GM12874 (cell line): ENCODE results near the gene RELA.

Source experiments
- TF ChIP-seq, protein P1 (sequence below): IDR thresholded peaks from 2 replicates; pipeline ENCODE4 v1.5.1; 2011; ENCODE audit warnings: low read depth, mild to moderate bottlenecking, control low read depth, low read length, moderate library complexity; ENCODE audit not compliant: insufficient read depth

RELA gene

DNA sequence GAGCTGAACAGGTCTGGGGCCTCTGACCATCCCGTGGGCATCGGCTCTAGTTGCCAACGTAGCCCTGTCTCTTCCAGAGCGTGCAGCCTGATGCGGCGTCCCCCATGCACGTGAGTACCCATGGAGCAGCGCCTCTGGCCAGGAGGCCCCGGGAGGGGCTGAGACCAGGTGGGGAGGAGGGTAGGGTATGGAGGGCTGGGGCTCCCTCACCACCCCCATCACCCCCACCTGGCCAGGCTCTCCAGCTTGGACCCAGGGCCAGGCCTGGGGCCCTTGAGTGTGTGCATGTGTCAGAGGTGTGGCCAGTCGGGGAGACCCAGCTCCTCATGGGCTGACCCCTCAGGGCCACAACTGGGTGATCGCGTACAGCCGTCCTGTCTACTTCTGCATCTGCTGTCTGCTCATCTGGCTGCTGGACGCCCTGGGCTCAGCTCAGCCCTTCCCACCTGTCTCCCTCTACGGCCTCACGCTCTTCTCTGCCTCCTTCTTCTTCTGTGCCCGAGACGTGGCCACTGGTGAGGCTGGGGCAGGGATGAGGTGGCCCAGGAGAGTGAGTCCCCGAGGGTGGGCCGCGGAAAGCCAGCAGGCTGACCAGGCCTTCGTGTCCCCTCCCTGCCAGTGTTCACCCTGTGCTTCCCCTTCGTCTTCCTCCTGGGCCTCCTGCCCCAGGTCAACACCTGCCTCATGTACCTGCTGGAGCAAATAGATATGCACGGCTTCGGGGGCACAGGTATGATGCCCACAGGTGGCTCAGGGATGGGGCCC lies 38.7 kb downstream of the RELA start:
- TF ChIP-seq, protein P1, sequence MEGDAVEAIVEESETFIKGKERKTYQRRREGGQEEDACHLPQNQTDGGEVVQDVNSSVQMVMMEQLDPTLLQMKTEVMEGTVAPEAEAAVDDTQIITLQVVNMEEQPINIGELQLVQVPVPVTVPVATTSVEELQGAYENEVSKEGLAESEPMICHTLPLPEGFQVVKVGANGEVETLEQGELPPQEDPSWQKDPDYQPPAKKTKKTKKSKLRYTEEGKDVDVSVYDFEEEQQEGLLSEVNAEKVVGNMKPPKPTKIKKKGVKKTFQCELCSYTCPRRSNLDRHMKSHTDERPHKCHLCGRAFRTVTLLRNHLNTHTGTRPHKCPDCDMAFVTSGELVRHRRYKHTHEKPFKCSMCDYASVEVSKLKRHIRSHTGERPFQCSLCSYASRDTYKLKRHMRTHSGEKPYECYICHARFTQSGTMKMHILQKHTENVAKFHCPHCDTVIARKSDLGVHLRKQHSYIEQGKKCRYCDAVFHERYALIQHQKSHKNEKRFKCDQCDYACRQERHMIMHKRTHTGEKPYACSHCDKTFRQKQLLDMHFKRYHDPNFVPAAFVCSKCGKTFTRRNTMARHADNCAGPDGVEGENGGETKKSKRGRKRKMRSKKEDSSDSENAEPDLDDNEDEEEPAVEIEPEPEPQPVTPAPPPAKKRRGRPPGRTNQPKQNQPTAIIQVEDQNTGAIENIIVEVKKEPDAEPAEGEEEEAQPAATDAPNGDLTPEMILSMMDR = no peak

DNA sequence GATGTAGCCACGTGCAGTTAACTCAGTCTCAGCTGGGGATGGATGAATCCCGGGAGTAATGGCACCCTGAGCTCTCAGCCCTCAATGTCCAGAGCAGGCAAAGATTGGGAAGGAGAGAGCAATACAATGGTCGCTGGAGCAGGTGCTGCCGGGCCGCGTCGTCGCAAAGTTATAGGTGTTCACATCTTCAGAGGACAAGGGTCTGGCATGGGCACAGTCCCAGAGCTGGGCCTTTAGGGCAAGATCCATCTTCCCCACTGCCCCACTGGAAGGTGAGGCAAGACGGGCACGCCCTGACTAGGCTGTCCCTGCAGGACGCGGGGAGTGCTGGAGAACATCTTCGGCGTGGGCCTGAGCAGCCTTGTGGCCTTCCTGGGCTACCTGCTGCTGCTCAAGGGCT lies 39.5 kb downstream of the RELA start:
- TF ChIP-seq, protein P1 = no peak

DNA sequence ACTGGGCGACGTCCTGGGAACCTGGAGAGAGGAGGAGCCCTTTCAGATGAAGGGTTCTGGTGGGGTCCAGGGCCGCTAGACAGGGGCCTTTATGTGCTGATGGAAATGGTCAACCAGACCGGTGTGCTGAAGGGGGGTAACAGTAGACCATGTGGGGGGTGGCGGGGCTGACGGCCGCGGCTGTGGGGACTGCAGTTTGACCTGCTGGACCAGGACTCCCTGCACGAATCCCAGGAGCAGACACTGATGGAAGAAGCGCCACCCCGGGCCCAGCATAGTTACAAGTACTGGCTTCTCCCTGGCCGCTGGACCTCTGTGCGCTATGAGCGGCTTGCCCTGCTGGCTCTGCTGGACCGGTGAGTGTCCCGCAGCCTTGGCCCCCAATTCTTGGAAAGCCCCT lies 40.7 kb downstream of the RELA start:
- TF ChIP-seq, protein P1 = no peak

DNA sequence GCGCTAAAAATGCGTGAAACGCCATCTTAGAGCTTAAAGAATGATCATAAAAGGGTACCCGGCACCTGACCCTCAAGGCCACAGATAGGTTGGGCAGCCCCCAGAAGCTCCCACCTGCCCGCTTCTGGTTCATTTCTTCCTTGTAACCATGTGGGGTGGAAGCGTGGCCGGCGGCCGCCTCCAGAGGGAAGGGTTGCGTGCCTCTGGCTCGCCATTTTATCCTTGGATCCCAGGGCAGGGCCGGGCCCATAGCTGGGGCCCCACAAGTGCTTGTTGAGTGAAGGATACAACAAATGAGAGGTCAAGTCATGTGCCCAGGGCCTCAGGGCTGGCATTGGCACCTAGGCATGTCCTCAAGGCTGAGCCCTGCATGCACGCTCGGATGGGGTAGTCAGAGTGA lies 41.3 kb downstream of the RELA start:
- TF ChIP-seq, protein P1 = no peak

DNA sequence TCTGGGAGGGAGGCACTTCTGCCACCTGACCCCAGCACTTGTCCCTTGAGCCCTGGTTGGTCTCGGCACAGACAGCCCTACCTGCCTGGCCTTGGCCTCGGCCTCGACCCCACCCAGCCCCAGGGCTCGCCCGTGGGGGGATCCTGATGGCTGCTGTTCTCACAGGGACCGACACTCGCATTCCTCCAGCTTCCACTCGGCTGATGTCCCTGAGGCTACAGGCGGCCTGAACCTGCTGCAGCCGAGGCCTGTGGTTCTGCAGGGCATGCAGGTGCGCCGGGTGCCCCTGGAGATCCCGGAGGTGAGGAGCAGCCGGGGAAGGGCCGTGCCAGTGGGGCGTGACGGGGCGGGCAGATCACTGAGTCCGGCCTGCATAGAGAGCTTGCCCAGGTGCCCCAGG lies 42.0 kb downstream of the RELA start:
- TF ChIP-seq, protein P1 = no peak

DNA sequence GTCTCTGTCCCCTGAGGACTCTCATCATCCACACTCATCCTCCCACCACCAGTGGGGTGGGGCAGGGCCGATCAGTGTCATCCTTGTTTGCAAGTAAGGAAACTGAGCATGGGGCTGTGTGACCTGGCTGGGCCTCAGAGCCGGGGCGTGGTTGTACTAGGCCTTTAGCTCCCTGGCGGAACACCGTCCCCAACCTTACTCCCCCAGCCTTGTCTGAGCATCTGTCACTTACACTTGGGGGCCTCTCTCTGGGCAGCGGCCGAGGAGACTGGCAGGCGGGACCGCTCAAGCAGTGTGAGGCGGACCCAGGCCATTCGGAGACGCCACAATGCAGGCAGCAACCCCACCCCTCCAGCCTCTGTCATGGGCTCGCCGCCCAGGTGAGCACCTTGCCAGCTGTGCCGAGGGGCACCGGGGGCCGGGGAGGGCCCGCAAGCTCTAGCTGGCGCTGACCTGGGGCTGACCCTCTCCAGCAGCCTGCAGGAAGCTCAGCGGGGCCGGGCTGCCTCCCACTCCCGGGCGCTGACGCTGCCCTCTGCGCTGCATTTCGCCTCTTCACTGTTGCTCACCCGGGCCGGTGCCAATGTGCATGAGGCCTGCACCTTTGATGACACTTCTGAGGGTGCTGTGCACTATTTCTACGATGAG lies 43.3 kb downstream of the RELA start:
- TF ChIP-seq, protein P1 = no peak

DNA sequence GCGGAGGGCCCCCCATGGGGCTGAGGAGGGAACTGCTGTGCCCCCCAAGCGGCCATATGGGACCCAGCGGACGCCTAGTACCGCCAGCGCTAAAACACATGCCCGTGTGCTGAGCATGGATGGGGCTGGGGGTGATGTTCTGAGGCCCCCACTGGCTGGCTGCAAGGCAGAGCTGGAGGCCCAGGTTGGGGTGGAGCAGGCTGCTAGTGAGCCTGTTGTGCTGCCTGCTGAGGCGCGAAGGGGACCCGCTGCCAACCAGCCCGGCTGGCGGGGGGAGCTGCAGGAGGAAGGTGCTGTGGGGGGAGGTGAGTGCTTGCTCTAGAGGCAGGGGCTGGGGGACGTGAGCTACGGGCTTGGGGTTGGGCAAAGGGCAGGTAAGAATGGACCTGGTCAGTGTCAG lies 44.0 kb downstream of the RELA start:
- TF ChIP-seq, protein P1 = no peak
